GM19438 (cell line): ENCODE results near the gene DSP.

Experiments
- ATAC-seq: cut with Tn5 transposase; IDR thresholded peaks from one replicate; pipeline ENCODE4 v1.9.1; 2021; ENCODE audit warnings: low read depth; ENCODE audit not compliant: unreplicated experiment

The DSP gene

GRCh38 chr6:7537565-7538174 lies 3.8 kb upstream of the DSP start:
- no peak for ATAC-seq

GRCh38 chr6:7538484-7538883 lies 3.0 kb upstream of the DSP start:
- no peak for ATAC-seq

- no peak for ATAC-seq
Measured at GRCh38 chr6:7540595-7540994, 876 bp upstream of the DSP start.

GRCh38 chr6:7542065-7542873 lies 798 bp downstream of the DSP start:
- no peak for ATAC-seq

GRCh38 chr6:7542874-7543624 lies 1.6 kb downstream of the DSP start:
- ATAC-seq: no peak

- no peak for ATAC-seq
Measured at GRCh38 chr6:7543789-7544424, 2.4 kb downstream of the DSP start.

GRCh38 chr6:7544597-7544996 lies 3.1 kb downstream of the DSP start:
- ATAC-seq: no peak

GRCh38 chr6:7545316-7546019 lies 4.0 kb downstream of the DSP start:
- no peak for ATAC-seq

- ATAC-seq: no peak
Measured at GRCh38 chr6:7546020-7546369, 4.5 kb downstream of the DSP start.

GRCh38 chr6:7546383-7546782 lies 4.9 kb downstream of the DSP start:
- no peak for ATAC-seq

- ATAC-seq: no peak
Measured at GRCh38 chr6:7546896-7547295, 5.4 kb downstream of the DSP start.

DNA sequence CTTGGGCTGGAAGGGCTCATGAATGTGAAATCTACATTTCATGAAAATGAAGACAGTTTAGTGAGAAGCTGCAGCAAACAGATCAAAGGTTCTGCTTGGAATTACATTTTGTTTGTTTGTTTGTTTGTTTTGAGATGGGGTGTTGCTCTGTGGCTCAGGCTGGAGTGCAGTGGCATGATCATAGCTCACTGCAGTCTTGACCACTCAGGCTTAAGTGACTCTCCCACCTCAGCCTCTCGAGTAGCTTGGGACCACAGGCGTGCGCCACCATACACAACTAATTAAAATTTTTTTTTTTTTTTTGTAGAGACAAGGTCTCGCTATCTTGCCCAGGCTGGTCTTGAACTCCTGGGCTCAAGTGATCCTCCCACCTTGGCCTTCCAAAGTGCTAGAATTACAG lies 5.8 kb downstream of the DSP start:
- ATAC-seq: no peak

DNA sequence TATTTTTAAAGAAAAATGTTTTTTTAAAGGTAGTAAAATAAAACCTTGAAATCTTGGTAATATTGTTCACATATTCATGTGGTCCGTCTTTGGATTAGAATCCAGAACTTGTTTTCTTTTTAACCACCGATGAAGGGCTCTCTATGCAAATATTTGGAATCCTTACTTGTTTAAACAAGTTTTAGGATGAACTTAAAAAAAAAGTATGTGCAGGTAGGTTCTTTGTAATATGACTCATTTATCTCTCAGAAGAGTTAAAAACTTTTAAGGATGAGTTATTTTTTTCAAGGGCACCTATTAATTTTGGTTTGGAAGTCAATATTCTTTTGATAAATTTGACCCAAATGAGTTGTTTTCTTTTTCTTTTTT lies 8.9 kb downstream of the DSP start:
- no peak for ATAC-seq

GRCh38 chr6:7554533-7555275 lies 13.2 kb downstream of the DSP start:
- no peak for ATAC-seq

GRCh38 chr6:7555671-7556070 lies 14.2 kb downstream of the DSP start:
- ATAC-seq: no peak

DNA sequence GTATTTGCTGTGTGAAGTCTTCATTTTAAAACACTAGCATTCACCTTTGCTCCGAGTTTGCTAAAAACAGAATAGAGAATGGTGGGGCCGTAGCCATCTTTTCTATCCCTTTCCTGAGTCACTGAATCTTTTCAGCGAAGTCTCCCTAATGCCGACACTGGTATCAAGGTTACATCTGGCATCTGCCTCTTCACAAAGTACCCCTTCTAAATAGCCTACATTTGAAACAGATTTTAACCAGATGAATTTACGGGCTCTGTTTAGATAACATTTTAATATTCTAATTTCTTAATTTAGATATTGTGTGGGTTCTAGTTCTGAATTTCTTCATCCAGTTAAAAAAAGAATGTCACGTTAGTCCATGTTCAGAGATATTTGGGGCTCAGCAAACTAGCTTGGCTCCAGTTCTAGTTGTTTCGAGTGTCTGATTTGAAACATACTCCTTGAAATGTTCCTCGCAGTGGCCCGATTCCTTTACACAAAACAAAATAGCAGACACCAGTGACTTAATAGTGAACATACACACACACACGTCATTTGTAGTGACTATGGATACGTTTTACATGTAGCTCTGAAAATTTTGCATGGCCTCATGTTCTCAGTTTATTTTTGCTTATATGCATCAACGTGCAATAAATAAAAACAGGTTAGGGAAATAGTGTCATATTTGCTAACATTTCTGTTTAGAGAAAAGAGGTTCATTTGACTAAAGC lies 15.1 kb downstream of the DSP start:
- no peak for ATAC-seq

DNA sequence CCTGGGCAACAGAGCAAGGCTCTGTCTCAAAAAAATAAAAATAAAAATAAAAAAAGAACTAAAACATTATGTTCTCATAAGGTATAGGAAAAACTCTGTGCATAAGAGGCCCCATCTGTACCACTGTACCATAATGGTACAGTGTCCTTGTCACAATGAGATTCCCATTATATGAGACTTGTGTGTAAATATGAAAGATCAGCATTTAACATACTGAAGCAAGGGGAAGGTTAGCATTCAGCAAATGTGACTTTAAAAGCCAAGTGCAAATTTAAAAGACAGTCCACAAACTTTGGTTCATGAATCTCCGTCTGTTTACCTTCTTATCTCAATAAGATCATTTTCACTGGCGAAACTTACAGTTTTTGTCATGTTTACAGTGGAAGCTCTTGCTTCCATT lies 16.2 kb downstream of the DSP start:
- ATAC-seq: no peak

GRCh38 chr6:7558781-7559180 lies 17.3 kb downstream of the DSP start:
- ATAC-seq: no peak

- no peak for ATAC-seq
Measured at GRCh38 chr6:7559196-7559595, 17.7 kb downstream of the DSP start.
